ENCODE measurements around the gene IGLL1. TPM values are rescaled to one million over a fixed set of nuclear protein-coding genes. Genes with fewer than 3 reads are reported as not detected.

The IGLL1 gene
- total RNA-seq, 1 donor from 2014 or later = not detected

- Mint-ChIP-seq H3K4me1 (ENCODE audit: unreplicated experiment) (peaks cover 19% of the 10 kb centered on the region), H3K27ac (no peak overlapping the region), H3K27me3 (peaks cover 8% of the 10 kb centered on the region), H3K9me3 (peaks cover 7% of the 10 kb centered on the region), H3K36me3 (no peaks in the 10 kb centered on the region), H3K4me3 (no peak overlapping the region)
- DNase-seq (ENCODE audit: extremely low spot score, unreplicated experiment) = no peak
- TF ChIP-seq CTCF (conservative IDR thresholded peaks at IDR 0.05) = no peak
These were observed 10.8 kb downstream of the IGLL1 start for GRCh38 chr22:23569291-23569690.

GRCh38 chr22:23566705-23567475 lies 13.2 kb downstream of the IGLL1 start:
- H3K27me3 Mint-ChIP-seq = peaks cover 11% of the 10 kb centered on the region
- H3K27ac Mint-ChIP-seq = peak overlapping the region; percentile 63
- H3K4me1 Mint-ChIP-seq (ENCODE audit: unreplicated experiment) = peaks cover 19% of the 10 kb centered on the region
- peaks cover 5% of the 10 kb centered on the region for H3K9me3 Mint-ChIP-seq
- TF ChIP-seq CTCF (conservative IDR thresholded peaks at IDR 0.05) = no peak
- H3K36me3 Mint-ChIP-seq = no peaks in the 10 kb centered on the region
- H3K4me3 Mint-ChIP-seq = peak overlapping the region; percentile 79
- no peak for DNase-seq (ENCODE audit: extremely low spot score, unreplicated experiment)

GRCh38 chr22:23565915-23566704 lies 14.0 kb downstream of the IGLL1 start:
- peak overlapping the region; percentile 15 for H3K27ac Mint-ChIP-seq

GRCh38 chr22:23565305-23565914 lies 14.7 kb downstream of the IGLL1 start:
- Mint-ChIP-seq H3K36me3 (no peaks in the 10 kb centered on the region), H3K9me3 (no peaks in the 10 kb centered on the region), H3K4me3 (peak overlapping the region; percentile 87), H3K27me3 (peaks cover 11% of the 10 kb centered on the region), H3K4me1 (ENCODE audit: unreplicated experiment) (peaks cover 19% of the 10 kb centered on the region), H3K27ac (peak overlapping the region; percentile 15)
- peak; percentile 27 for TF ChIP-seq CTCF (conservative IDR thresholded peaks at IDR 0.05)
- no peak for DNase-seq (ENCODE audit: extremely low spot score, unreplicated experiment)

More at GRCh38 chr22:23565915-23566704, 14.0 kb downstream of the IGLL1 start:
- no peak for DNase-seq (ENCODE audit: extremely low spot score, unreplicated experiment)
- Mint-ChIP-seq H3K9me3 (no peaks in the 10 kb centered on the region), H3K4me3 (peak overlapping the region; percentile 87), H3K4me1 (ENCODE audit: unreplicated experiment) (peaks cover 19% of the 10 kb centered on the region), H3K27me3 (peaks cover 11% of the 10 kb centered on the region), H3K36me3 (no peaks in the 10 kb centered on the region)
- no peak for TF ChIP-seq CTCF (conservative IDR thresholded peaks at IDR 0.05)

GRCh38 chr22:23564276-23564675 lies 15.8 kb downstream of the IGLL1 start:
- Mint-ChIP-seq H3K9me3 (no peaks in the 10 kb centered on the region), H3K27me3 (peaks cover 11% of the 10 kb centered on the region), H3K27ac (no peak overlapping the region), H3K4me3 (no peak overlapping the region), H3K36me3 (no peaks in the 10 kb centered on the region), H3K4me1 (ENCODE audit: unreplicated experiment) (peaks cover 23% of the 10 kb centered on the region)
- no peak for TF ChIP-seq CTCF (conservative IDR thresholded peaks at IDR 0.05)
- no peak for DNase-seq (ENCODE audit: extremely low spot score, unreplicated experiment)

All from type B pancreatic cell (in vitro differentiated cells).